HAP-1 (cell line): ENCODE data around the gene HTR3B.

ENCODE experiments used
- DNase-seq, 2 experiments: peaks; one replicate each; pipeline ENCODE4 v3.0.0-alpha.2; 2016 to 2020; ENCODE audit warnings: low spot score in 2 of 2
- H3K27me3 ChIP-seq: fragments of 250-450 bp; sonication (Bioruptor Pico); 2 replicates; pipeline ENCODE4 v1.5.1; 2020; ENCODE audit warnings: low read depth, mild to moderate bottlenecking, moderate library complexity
- H3K36me3 ChIP-seq: fragments of 250-450 bp; sonication (Bioruptor Pico); replicated peaks from 2 replicates; pipeline ENCODE4 v1.5.1; 2020; ENCODE audit warnings: mild to moderate bottlenecking
- H3K4me1 ChIP-seq: fragments of 250-450 bp; sonication (Bioruptor Pico); 2 replicates; pipeline ENCODE4 v1.5.1; 2020; ENCODE audit warnings: mild to moderate bottlenecking
- H3K4me3 ChIP-seq: fragments of 250-450 bp; sonication (Bioruptor Pico); 2 replicates; pipeline ENCODE4 v1.5.1; 2020; ENCODE audit warnings: mild to moderate bottlenecking, moderate library complexity
- H3K9me3 ChIP-seq: fragments of 250-450 bp; sonication (Bioruptor Pico); 2 replicates; pipeline ENCODE4 v1.5.1; 2020; ENCODE audit warnings: mild to moderate bottlenecking, moderate library complexity
- in situ Hi-C: fragments of 300-500 bp; cut with MboI; formaldehyde crosslinking; loops from 3 replicates; pipeline ENCODE4 v1.14.3; 2020; ENCODE audit warnings: low sequenced_read_pairs, inconsistent platforms, mixed read lengths

The HTR3B gene, protein sequence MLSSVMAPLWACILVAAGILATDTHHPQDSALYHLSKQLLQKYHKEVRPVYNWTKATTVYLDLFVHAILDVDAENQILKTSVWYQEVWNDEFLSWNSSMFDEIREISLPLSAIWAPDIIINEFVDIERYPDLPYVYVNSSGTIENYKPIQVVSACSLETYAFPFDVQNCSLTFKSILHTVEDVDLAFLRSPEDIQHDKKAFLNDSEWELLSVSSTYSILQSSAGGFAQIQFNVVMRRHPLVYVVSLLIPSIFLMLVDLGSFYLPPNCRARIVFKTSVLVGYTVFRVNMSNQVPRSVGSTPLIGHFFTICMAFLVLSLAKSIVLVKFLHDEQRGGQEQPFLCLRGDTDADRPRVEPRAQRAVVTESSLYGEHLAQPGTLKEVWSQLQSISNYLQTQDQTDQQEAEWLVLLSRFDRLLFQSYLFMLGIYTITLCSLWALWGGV

DNA sequence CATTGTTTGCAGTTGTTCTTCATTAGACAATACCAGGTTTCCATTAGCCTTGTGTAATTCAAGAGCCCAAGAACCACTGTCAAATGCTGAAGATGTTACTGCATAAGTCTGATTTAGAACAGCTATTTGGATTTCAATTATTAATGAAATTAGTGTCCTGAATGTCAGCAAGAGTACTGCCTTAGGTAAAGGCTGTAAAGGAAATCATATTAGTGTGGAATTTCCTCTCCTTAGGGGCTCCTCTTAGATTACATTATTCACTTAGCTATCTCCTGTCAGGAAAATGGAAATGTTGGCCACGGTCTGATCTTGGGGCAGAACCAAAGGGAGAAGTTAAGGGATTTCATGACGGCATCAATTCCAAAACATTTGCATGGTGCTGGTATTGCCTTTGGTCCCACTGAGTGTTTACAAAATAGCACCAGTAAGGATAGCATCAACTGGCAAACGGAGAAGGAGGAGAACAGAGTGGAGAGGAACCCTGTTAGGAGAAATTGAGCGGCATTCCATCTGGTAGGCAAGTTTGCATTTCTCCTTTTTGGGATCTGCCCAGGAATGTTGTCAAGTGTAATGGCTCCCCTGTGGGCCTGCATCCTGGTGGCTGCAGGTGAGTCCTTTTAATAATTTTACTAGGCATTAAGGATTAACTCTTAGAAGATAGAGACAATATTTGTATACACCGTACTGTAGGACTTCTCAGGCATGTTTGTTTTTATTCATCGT lies at the start of gene HTR3B:
Gene HTR3B, plus strand, starts transcription at position 418 of the 723 bp plus-strand sequence. Its CDS starts 138 bp downstream, at position 556.
- Histone ChIP-seq H3K4me1 (peaks cover 5% of the 10 kb centered on the region), H3K27me3 (peaks cover 11% of the 10 kb centered on the region; the same call in 1 of the 2 replicates), H3K4me3 (no peak within 1 kb of the TSS), H3K36me3 (no peaks in the 10 kb centered on the region), H3K9me3 (no peaks in the 10 kb centered on the region)
- no peak for DNase-seq
- in situ Hi-C loops = no loop called here

DNA sequence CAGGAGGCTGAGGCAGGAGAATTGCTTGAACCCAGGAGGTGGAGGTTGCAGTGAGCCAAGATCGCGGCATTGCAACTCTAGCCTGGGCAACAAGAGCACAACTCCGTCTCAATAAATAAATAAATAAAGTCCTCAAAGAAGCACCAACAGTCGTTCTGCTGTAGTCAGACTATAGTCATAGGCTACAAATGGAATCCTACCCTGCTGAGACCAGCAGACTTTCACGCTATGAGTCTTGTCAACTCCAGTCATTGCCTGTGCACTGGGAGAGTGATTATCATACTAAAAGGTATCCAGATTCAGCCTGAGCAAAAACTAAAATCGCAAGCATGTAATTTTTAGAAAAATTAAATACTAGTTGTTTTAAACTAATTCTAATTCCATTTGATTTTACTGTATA lies 48.8 kb upstream of the HTR3B start:
- Histone ChIP-seq H3K27me3 (no peaks in the 10 kb centered on the region), H3K4me3 (no peak overlapping the region), H3K9me3 (no peaks in the 10 kb centered on the region), H3K36me3 (peaks cover 13% of the 10 kb centered on the region), H3K4me1 (peaks cover 11% of the 10 kb centered on the region)
- in situ Hi-C loops = no loop called here
- no peak for DNase-seq

- no peaks in the 10 kb centered on the region for H3K9me3 ChIP-seq
- no peak overlapping the region for H3K4me3 ChIP-seq
- H3K36me3 ChIP-seq = peaks cover 8% of the 10 kb centered on the region
- DNase-seq = no peak
- in situ Hi-C loops = no loop called here
- H3K4me1 ChIP-seq = peaks cover 11% of the 10 kb centered on the region
- H3K27me3 ChIP-seq = no peaks in the 10 kb centered on the region
Observed at GRCh38 chr11:113856966-113857759, 47.4 kb upstream of the HTR3B start.

GRCh38 chr11:113859665-113860064 lies 44.9 kb upstream of the HTR3B start:
- Histone ChIP-seq H3K4me3 (no peak overlapping the region), H3K36me3 (no peaks in the 10 kb centered on the region), H3K9me3 (no peaks in the 10 kb centered on the region), H3K4me1 (peaks cover 11% of the 10 kb centered on the region), H3K27me3 (no peaks in the 10 kb centered on the region)
- in situ Hi-C loops = no loop called here
- no peak for DNase-seq

- Histone ChIP-seq H3K9me3 (no peaks in the 10 kb centered on the region), H3K4me1 (peaks cover 8% of the 10 kb centered on the region), H3K4me3 (no peak overlapping the region), H3K36me3 (peaks cover 4% of the 10 kb centered on the region; the same call in 1 of the 2 replicates), H3K27me3 (no peaks in the 10 kb centered on the region)
- no peak for DNase-seq
- in situ Hi-C loops = no loop called here
Observed at GRCh38 chr11:113862435-113862834, 42.2 kb upstream of the HTR3B start.

DNA sequence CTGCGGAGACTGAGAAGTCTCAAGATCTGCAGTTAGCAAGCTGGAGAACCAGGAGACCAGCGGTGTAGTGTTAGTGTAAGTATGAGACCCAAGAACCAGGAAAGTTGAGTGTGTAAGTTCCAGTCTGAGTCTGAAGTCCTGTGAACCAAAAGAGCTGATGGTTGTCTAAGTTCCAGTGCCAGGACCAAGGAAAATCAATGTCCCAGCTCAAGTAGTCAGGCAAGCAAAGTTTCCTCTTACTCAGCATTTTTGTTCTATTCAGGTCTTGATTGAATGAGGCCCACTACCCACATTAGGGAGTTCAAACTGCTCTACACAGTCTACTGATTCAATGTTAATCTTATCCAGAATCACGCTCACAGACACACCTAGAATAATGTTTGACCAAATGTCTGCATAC lies 40.2 kb upstream of the HTR3B start:
- no peak for DNase-seq
- in situ Hi-C loops = no loop called here
- no peaks in the 10 kb centered on the region for H3K27me3 ChIP-seq
- peaks cover 4% of the 10 kb centered on the region for H3K36me3 ChIP-seq
- no peak overlapping the region for H3K4me3 ChIP-seq
- no peaks in the 10 kb centered on the region for H3K9me3 ChIP-seq
- H3K4me1 ChIP-seq = peaks cover 8% of the 10 kb centered on the region

DNA sequence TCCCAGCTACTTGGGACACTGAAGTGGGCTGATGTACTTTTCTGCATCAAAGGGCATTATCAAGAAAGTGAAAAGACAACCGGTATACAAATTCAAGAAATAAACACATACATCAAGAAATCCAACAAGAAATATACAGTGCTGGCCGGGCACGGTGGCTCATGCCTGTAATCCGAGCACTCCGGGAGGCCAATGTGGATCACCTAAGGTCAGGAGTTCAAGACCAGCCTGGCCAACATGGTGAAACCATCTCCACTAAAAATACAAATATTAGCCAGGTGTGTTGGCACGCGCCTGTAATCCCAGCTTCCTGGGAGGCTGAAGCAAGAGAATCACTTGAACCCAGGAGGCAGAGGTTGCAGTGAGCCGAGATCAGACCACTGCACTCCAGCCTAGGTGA lies 38.7 kb upstream of the HTR3B start:
- H3K9me3 ChIP-seq = no peaks in the 10 kb centered on the region
- no peaks in the 10 kb centered on the region for H3K4me1 ChIP-seq
- no peak for DNase-seq
- no peaks in the 10 kb centered on the region for H3K27me3 ChIP-seq
- H3K36me3 ChIP-seq = peaks cover 4% of the 10 kb centered on the region
- in situ Hi-C loops = no loop called here
- H3K4me3 ChIP-seq = no peak overlapping the region

DNA sequence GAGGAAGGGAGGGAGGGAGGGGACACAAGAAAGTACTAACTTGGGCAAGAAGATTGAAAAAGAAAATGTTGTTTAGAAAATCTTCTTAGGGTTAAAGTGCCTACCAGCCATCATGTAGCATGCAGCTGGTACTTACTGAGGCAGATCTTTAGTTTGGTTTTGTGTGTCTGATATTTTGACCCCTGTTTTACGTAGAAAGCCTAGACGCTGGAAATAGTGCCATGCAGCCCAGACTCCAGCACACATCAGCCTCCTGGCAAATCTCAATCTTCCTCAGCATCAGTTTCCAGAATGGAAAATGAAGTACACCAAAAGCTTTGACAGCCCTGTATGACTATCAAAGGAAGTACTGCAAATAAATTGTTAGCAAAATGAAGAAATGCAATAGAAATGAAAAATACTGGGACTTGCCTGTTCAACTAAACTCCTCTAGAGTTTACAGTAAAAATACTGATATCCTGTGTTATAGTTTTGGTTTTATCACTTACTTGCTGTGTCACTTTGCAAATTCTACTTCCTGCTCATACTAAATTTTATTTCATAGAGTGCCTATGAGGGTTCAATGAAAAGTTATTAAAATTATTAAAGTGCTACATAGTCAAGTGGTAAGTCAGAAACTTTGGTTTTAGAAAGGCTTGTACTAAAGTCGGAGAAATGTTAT lies 36.6 kb upstream of the HTR3B start:
- DNase-seq = no peak
- H3K9me3 ChIP-seq = no peaks in the 10 kb centered on the region
- H3K4me3 ChIP-seq = no peak overlapping the region
- no peaks in the 10 kb centered on the region for H3K27me3 ChIP-seq
- H3K36me3 ChIP-seq = peaks cover 4% of the 10 kb centered on the region
- in situ Hi-C loops = no loop called here
- H3K4me1 ChIP-seq = peaks cover 6% of the 10 kb centered on the region

- Histone ChIP-seq H3K9me3 (no peaks in the 10 kb centered on the region), H3K4me3 (no peak overlapping the region), H3K4me1 (peaks cover 18% of the 10 kb centered on the region), H3K27me3 (no peaks in the 10 kb centered on the region), H3K36me3 (no peaks in the 10 kb centered on the region; the same call in none of the 2 replicates)
- in situ Hi-C loops = no loop called here
- DNase-seq = no peak
Observed at GRCh38 chr11:113871336-113871735, 33.3 kb upstream of the HTR3B start.

DNA sequence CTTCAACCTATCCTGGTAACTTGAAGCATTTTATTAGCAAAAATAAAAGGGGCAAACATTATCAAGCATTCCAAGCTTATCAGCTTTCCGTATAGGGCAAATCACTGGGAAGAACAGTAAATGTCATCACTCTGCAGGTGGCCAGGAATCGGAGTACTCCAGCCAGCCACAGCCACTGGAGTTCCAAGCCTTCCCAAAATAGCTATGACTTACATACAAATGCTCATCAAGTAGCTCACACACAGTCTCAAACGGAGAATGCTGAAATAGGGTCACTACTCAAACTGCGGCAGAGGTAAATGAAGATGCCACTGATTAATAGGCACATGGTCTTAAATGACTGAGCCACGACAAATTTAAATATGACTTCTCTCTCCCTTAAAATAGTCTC lies 31.4 kb upstream of the HTR3B start:
- Histone ChIP-seq H3K4me1 (peaks cover 23% of the 10 kb centered on the region), H3K27me3 (no peaks in the 10 kb centered on the region), H3K36me3 (no peaks in the 10 kb centered on the region; the same call in 1 of the 2 replicates), H3K4me3 (peak overlapping the region; percentile 4), H3K9me3 (no peaks in the 10 kb centered on the region)
- in situ Hi-C loops = no loop called here
- DNase-seq = no peak

DNA sequence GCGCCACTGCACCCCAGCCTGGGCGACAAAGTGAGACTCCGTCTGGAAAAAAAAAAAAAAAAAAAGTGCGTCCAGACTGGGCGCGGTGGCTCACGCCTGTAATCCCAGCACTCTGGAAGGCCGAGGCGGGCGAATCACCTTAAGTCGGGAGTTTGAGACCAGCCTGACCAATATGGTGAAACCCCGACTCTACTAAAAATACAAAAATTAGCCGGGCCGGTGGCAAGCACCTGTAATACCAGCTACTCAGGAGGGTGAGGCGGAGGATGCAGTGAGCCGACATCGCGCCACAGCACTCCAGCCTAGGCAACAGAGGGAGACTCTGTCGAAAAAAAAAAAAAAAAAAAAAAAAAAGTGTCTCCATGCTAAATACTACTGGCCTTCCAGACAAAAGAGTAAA lies 30.5 kb upstream of the HTR3B start:
- Histone ChIP-seq H3K4me1 (peaks cover 23% of the 10 kb centered on the region), H3K36me3 (no peaks in the 10 kb centered on the region), H3K4me3 (peak overlapping the region; percentile 52), H3K9me3 (no peaks in the 10 kb centered on the region), H3K27me3 (no peaks in the 10 kb centered on the region)
- no peak for DNase-seq
- in situ Hi-C loops = no loop called here

GRCh38 chr11:113874581-113875233 lies 29.9 kb upstream of the HTR3B start:
- in situ Hi-C loops = no loop called here
- Histone ChIP-seq H3K4me3 (peak overlapping the region; percentile 52), H3K36me3 (no peaks in the 10 kb centered on the region), H3K27me3 (no peaks in the 10 kb centered on the region), H3K9me3 (no peaks in the 10 kb centered on the region), H3K4me1 (peaks cover 23% of the 10 kb centered on the region)
- peak in 1 of 2 experiments; percentile 38 for DNase-seq
